NCI-H146 treated with DMSO at 0.1 percent for 48 hours (cell line): ENCODE measurements around the gene ENTPD5.
"Not testable (repeated sequence)": the region's sequence is repeated elsewhere in the genome, so short reads cannot be mapped to it uniquely, and the experiment has no call there.

ENCODE experiments used
- DNase-seq: peaks from one replicate; lab custom pipeline; 2025; ENCODE audit not compliant: unreplicated experiment; lab: John Stamatoyannopoulos, UW

Gene ENTPD5

GRCh38 chr14:73944432-73945158 lies 74.5 kb downstream of the ENTPD5 start:
- no peak for DNase-seq

- DNase-seq, result no peak
Observed at GRCh38 chr14:73943083-73943482, 76.0 kb downstream of the ENTPD5 start.

GRCh38 chr14:73942180-73942579 lies 76.9 kb downstream of the ENTPD5 start:
- DNase-seq, result no peak

DNA sequence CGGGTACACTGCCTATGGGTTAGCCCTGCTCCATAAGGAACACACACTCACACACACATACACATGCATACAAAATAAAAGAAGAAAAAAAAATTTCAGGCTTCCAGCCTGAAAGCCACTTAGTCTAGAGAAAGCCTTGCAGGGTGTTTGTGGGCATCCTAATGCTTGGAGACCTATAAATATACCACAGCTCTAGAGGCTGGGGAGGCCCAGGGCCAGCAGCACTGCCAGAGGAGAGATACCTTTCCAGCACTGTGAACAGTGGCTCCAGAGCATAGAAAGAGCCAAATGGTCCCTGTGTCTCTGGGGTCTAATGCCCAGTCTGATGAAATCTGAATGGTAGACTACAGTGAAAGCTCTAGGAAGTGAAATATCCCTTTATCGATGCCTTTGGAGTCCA lies 82.1 kb downstream of the ENTPD5 start:
- DNase-seq, result no peak

DNA sequence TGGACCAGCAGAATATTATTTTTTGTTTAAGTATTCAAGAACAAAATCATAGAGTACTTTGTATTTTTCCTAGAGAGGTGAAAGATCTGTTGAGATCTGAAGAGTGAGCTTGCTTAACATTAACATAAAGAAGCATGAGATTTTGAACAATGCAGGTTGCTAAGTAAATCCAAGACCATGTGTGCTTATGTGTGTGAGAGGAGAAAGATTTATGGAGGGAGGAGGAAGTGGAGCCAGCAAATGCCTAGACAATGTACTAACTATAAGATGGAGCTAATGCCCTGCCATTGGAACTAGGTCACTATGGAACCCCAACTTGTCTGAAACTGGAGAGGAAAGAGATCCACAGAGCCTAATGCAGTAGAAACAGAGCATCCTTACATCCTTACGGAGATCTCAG lies 82.5 kb downstream of the ENTPD5 start:
- no peak for DNase-seq

GRCh38 chr14:73935666-73936065 lies 83.4 kb downstream of the ENTPD5 start:
- no peak for DNase-seq

DNA sequence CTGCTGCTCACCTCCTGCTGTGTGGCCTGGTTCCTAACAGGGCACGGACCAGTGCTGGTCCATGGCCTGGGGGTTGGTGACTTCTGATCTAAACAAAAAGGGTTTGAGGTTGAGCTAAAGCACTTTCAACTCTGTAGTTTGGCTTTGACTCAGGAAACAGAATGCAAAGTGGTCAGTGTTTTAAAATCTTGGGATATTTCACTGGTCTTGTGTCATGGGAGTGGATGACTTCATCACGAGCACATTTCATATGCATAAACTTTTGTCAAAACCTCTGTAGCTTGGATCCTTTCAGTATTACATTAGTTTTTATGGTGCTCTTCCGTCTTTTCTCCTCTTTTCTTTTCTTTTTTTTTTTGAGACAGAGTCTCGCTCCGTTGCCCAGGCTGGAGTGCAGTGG lies 94.8 kb downstream of the ENTPD5 start:
- no peak for DNase-seq

- DNase-seq, result not testable (repeated sequence)
Observed at GRCh38 chr14:73919457-73919856, 99.6 kb downstream of the ENTPD5 start.

- no peak for DNase-seq
Observed at GRCh38 chr14:73916324-73916723, 102.8 kb downstream of the ENTPD5 start.

GRCh38 chr14:73913256-73913655 lies 105.8 kb downstream of the ENTPD5 start:
- no peak for DNase-seq

GRCh38 chr14:73909681-73910080 lies 109.4 kb downstream of the ENTPD5 start:
- no peak for DNase-seq
